Measurements from ENCODE around the gene CTSD.
"Not testable (repeated sequence)": the region's sequence is repeated elsewhere in the genome, so short reads cannot be mapped to it uniquely, and the experiment has no call there.

Gene CTSD

DNA sequence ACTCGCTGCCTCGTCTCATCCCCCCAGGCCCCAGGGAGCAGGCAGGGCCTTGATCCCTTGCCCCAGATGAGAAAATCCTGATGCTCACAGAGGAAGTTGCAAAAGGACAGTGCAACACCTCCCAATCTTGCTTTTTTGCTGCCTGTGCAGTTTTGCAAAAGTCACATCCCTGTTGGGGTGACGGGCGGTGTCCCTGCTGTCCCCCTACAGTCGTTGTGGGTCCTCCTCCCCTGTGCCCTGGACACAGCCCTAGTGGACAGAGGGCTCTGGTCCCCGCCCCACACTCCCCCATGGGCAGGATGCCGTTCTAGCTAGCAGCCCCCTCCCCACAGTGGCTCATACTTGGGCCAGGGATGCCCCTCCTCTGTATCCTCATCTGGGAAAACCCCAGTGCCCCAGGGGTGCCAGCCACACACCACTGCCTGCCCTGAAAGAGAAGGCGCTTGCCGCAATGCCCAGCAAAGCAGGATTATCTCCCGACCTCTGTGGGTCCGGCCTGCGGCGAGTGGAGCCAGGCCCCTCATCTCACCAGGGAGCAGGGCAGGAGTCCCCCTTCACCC, 18.4 kb upstream of the CTSD start:
- DNase-seq, result no peak

- no peak for DNase-seq
Measured at GRCh38 chr11:1781593-1781975, 17.9 kb upstream of the CTSD start.

- no peak for DNase-seq
Measured at GRCh38 chr11:1780700-1781592, 17.2 kb upstream of the CTSD start.

GRCh38 chr11:1779806-1780699, 16.3 kb upstream of the CTSD start:
- no peak for DNase-seq

GRCh38 chr11:1779034-1779805, 15.5 kb upstream of the CTSD start:
- DNase-seq, result no peak

DNA sequence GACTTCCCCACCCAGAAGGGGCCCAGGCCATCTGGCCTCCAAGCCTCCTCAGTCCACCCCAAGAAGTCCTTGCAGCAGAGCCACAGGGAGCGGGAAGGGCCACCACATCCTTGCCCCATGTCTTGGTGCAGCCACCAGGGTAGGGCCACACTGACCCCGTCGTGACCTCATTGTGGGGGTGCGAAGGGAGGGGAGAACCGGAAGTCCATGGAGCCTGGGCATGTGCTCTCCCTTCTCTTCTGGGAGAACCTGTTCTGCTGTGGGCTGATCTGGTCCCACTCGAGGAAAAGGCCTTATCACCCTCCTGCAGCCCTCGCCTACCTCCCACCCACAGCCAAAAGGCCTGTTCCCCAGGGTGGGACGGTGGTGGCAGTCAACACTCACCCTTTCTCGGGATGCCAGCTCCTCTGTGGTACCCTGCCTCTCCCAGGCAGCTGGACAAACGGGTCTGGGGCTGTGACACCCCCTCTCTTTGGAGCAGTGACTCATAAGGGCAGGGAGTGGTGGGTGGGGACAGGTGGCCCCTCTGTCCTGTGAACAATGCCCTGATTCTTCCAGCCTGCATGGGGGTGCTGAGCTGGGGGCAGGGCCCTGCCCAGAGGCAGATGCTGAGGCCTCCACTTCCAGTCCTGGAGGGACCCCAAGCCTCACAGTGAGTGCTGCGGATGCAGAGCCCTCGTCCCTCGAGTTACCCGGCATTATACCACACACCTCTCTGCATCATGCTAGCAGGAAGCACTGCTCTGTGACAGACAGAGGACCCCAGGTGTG, 14.6 kb upstream of the CTSD start:
- no peak for DNase-seq

GRCh38 chr11:1777737-1778136, 14.0 kb upstream of the CTSD start:
- DNase-seq, result no peak

DNA sequence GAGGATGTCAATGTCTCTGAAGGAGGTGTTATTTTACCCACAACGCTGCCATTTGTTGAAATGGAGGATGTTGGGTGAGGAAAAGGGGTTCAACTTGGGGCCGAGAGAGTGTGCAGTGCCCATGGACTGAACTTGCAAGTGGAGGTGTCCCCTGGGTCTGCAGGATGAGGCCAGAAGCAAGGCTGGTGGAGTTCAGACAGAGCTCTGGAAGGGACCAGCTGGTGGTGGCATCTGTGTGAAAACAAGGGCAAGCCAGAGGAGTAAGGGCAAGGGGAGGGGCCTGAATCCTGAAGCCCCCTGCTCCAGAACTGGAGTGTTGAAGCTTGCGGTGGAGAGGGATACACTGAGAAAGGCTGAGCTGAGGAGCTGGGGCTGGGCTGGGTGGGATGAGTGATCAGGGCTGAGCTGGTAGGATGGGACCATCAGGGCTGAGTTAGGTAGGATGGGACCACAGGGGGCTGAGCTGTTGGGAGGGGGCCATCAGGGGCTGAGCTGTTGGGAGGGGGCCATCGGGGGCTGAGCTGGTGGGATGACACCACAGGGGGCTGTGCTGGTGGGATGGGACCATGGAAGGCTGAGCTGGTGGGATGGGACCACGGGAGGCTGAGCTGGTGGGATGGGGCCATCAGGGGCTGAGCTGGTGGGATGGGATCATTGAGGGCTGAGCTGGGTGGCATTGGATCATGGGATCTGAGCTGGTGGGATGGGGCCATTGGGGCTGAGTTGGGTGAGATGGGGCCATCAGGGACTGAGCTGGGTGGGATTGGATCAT, 13.4 kb upstream of the CTSD start:
- no peak for DNase-seq

- no peak for DNase-seq
Measured at GRCh38 chr11:1776331-1776851, 12.7 kb upstream of the CTSD start.

GRCh38 chr11:1774886-1775285, 11.2 kb upstream of the CTSD start:
- no peak for DNase-seq

- DNase-seq, result no peak
Measured at GRCh38 chr11:1773994-1774550, 10.3 kb upstream of the CTSD start.

- no peak for DNase-seq
Measured at GRCh38 chr11:1773131-1773993, 9.6 kb upstream of the CTSD start.

DNA sequence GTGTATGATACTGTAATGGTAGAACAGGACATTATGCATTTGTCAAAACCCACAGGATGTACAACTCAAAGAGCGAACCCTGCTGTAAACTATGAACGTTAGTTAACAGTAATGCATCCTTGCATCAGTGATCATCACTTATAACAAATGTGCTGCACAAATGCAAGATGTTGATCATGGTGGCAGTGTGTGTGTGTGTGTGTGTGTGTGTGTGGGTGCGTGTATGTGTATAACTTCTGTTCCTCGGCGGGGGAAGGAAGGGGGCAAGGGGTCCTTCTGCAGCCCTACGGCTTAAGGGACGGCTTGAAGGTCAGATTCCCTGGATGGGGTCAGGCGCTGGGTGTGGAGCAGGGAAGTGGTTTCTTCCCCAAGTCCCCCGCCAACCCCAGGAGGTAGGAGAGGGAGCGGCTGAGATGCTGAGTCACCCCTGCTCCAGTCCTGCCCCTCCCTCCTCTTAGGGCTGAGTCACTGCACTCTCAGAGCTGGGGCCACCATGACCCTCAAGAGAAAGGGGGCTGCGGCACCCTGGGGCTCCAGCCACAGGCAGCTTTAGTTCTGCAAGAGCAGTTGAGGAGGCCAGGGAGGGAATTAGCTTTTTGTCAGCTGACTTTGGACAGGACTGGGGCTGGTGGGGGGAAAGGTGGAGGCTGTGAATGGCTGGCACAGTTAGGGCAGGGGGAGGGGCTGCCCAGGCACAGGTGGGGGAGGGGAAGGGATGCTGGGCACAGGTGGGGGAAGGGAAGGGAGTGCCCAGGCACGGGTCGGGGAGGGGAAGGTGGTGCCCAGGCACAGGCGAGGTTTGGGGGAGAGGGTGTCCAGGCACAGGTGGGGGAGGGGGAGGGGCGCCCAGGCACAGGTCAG, 8.8 kb upstream of the CTSD start:
- DNase-seq, result no peak

DNA sequence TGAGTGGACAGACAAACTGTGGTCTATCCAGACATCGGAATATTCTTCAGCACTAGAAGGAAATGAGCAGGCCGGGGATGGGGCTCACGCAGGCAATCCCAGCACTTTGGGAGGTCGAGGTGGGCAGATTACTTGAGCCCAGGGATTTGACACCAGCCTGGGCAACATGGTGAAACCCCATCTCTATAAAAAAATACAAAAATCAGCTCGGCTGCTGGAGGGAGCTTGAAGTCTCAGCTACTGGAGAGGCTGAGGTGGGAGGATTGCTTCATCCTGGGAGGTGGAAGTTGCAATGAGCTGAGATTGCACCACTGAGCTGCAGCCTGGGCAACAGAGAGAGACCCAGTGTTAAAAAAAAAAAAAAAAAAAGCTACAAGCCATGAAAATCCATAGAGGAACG, 8.0 kb upstream of the CTSD start:
- DNase-seq, result no peak

DNA sequence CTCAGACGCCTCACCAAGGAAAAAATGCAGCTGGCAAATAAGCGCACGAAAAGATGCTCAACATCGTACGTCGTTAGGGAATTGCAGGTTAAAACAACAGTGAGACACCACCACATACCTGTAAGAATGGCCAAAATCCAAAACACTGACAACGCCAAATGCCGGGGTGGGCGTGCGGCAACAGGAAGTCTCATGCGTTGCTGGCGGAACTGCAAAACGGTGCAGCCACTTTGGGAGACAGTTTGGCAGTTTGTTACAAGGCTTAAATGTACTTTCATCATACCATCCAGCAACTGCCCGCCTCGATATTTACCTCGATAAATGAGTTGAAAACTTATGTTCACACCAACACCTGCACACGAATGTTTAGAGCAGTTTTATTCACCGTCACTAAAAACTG, 7.5 kb upstream of the CTSD start:
- no peak for DNase-seq

DNA sequence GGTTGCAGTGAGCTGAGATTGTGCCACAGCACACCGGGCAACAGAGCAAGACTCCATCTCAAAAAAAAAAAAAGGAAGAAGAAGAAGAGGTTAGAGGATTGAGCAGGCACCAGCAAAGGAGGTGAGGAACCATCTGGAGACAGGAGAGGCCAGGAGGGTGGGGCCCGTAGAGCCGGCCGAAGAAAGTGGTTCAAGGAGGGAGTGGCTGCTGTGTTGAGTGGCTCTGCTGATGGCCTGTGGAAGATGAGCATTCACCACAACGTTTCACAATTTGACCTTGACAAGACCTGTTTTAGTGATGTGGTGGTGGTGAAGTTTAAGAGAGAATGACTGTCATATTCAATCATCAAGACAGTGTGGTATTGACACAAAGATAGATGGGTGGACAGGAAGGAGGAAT, 6.8 kb upstream of the CTSD start:
- no peak for DNase-seq

- DNase-seq, result no peak
Measured at GRCh38 chr11:1770061-1770460, 6.3 kb upstream of the CTSD start.

DNA sequence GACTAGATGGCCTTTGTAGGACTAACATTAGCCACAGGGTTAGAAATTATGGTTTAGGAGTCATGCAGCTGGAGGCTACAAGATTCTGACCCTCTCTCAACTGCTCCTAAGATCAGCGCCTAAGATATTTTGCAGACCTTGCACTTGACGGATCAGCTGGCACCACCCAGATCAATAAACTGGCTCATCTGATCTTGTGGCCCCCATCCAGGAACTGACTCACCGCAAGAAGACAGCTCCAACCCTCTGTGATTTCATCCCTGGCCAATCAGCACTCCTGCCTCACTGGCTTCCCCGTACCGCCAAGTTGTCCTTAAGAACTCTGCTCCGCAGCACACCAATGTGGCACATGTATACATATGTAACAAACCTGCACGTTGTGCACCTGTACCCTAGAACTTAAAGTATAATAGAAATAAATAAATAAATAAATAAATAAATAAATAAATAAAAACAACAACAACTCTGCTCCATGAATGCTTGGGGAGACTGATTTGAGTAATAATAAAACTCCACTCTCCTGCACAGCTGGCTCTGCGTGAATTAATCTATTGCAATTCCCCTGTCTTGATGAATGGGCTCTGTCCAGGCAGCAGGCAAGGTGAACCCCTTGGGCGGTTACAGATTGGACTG, 5.7 kb upstream of the CTSD start:
- not testable (repeated sequence) for DNase-seq

All from DMS153 (cell line).